ENCODE data around the gene ICAM2.

Gene ICAM2

GRCh38 chr17:63969278-63969677 is 51.2 kb downstream of the ICAM2 start:
- TF ChIP-seq CTCF (IDR thresholded peaks at IDR 0.05; ENCODE audit: control extremely low read depth, extremely low read depth, low read depth, missing control alignments): no peak
- CTCF ChIA-PET: interaction anchor here (0.6 to 9.1 kb wide), 6 partner anchors 18 to 540 kb away, joined by 3 to 54 read pairs (median 4); partner anchors contain the start of gene GH1
- DNase-seq (ENCODE audit: extremely low spot score): no peak
- POLR2A ChIA-PET: no interaction called here

- POLR2A ChIA-PET: no interaction called here
Measured at GRCh38 chr17:63967953-63968352, 52.5 kb downstream of the ICAM2 start.

GRCh38 chr17:63966646-63967264 is 53.7 kb downstream of the ICAM2 start:
- TF ChIP-seq CTCF (IDR thresholded peaks at IDR 0.05; ENCODE audit: control extremely low read depth, extremely low read depth, low read depth, missing control alignments): no peak
- POLR2A ChIA-PET: no interaction called here
- peak; percentile 53 for DNase-seq (ENCODE audit: extremely low spot score)
- CTCF ChIA-PET: interaction anchor here (0.6 to 9.1 kb wide), 8 partner anchors 12 to 119 kb away, joined by 3 to 54 read pairs (median 5); partner anchors contain the start of gene GH1

More at GRCh38 chr17:63967953-63968352, 52.5 kb downstream of the ICAM2 start:
- CTCF ChIA-PET: interaction anchor here (0.9 to 9.1 kb wide), 7 partner anchors 10 to 166 kb away, joined by 3 to 54 read pairs (median 5); partner anchors contain the start of gene GH1
- DNase-seq (ENCODE audit: extremely low spot score): no peak
- TF ChIP-seq CTCF (IDR thresholded peaks at IDR 0.05; ENCODE audit: control extremely low read depth, extremely low read depth, low read depth, missing control alignments): no peak

- POLR2A ChIA-PET: no interaction called here
- no peak for DNase-seq (ENCODE audit: extremely low spot score)
- CTCF ChIA-PET: interaction anchor here (1.4 to 9.1 kb wide), 5 partner anchors 13 to 171 kb away, joined by 5 to 54 read pairs (median 6); no protein-coding TSS in a partner anchor
- TF ChIP-seq CTCF (IDR thresholded peaks at IDR 0.05; ENCODE audit: control extremely low read depth, extremely low read depth, low read depth, missing control alignments): no peak
Measured at GRCh38 chr17:63963123-63963522, 57.3 kb downstream of the ICAM2 start.

GRCh38 chr17:63962298-63962744 is 58.1 kb downstream of the ICAM2 start:
- no peak for TF ChIP-seq CTCF (IDR thresholded peaks at IDR 0.05; ENCODE audit: control extremely low read depth, extremely low read depth, low read depth, missing control alignments)
- DNase-seq (ENCODE audit: extremely low spot score): no peak
- ChIA-PET POLR2A (no interaction called here), CTCF (interaction anchor here (0.8 to 9.1 kb wide), 4 partner anchors 11 to 43 kb away, joined by 3 to 54 read pairs (median 4); no protein-coding TSS in a partner anchor)

- POLR2A ChIA-PET: interaction anchor here (0.6 kb wide), 1 partner anchor 538 kb away, joined by 4 read pairs; no protein-coding TSS in a partner anchor
- peak; percentile 74 for DNase-seq (ENCODE audit: extremely low spot score)
- CTCF ChIA-PET: interaction anchor here (0.8 to 9.1 kb wide), 4 partner anchors 10 to 42 kb away, joined by 3 to 54 read pairs (median 4); no protein-coding TSS in a partner anchor
- TF ChIP-seq CTCF (IDR thresholded peaks at IDR 0.05; ENCODE audit: control extremely low read depth, extremely low read depth, low read depth, missing control alignments): no peak
Measured at GRCh38 chr17:63961355-63962212, 58.8 kb downstream of the ICAM2 start.

Data from GM10248 (cell line).